Sigmoid colon (tissue), 4 donors: ENCODE data around the gene FGF12.

Source experiments
- EP300 ChIP-seq, 4 donors: sonication (generic); formaldehyde crosslinking; IDR thresholded peaks; one replicate each; pipeline ENCODE4 v1.6.1; 2017; ENCODE audit warnings: antibody characterized with exemption in 4 of 4
- POLR2A ChIP-seq, 2 donors: fragments of 450-650 bp; IDR thresholded peaks; one replicate each; pipeline ENCODE4 v1.6.1; 2016; ENCODE audit warnings: antibody characterized with exemption in 2 of 2, mild to moderate bottlenecking in 2 of 2, moderate library complexity in 2 of 2
- POLR2AphosphoS5 ChIP-seq, 4 donors: sonication (generic); formaldehyde crosslinking; IDR thresholded peaks; one replicate each; pipeline ENCODE4 v1.6.1; 2017; ENCODE audit warnings: antibody characterized with exemption in 4 of 4
- TF ChIP-seq, protein P1 (sequence below), 4 experiments: fragments of 450-650 bp in 3 of 4; fragments of 200-600 bp in 1 of 4; IDR thresholded peaks; one replicate each; pipeline ENCODE4 v1.5.1; 2016 to 2019; ENCODE audit warnings: antibody characterized with exemption in 4 of 4, mild to moderate bottlenecking in 3 of 4, moderate library complexity in 2 of 4

DNA sequence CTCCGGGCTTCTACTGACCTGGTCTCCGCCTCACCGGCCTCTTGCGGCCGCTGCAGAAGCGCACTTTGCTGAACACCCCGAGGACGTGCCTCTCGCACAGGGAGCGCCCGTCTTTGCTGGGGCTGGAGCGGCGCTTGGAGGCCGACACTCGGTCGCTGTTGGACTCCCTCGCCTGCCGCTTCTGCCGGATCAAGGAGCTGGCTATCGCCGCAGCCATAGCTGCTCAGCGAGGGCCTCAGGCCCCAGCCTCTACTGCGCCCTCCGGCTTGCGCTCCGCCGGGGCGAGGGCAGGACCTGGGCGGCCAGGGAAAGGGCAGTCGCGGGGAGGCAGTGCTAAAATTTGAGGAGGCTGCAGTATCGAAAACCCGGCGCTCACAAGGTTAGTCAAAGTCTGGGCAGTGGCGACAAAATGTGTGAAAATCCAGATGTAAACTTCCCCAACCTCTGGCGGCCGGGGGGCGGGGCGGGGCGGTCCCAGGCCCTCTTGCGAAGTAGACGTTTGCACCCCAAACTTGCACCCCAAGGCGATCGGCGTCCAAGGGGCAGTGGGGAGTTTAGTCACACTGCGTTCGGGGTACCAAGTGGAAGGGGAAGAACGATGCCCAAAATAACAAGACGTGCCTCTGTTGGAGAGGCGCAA is 319.2 kb downstream of the FGF12 start:
- TF ChIP-seq, protein P1, sequence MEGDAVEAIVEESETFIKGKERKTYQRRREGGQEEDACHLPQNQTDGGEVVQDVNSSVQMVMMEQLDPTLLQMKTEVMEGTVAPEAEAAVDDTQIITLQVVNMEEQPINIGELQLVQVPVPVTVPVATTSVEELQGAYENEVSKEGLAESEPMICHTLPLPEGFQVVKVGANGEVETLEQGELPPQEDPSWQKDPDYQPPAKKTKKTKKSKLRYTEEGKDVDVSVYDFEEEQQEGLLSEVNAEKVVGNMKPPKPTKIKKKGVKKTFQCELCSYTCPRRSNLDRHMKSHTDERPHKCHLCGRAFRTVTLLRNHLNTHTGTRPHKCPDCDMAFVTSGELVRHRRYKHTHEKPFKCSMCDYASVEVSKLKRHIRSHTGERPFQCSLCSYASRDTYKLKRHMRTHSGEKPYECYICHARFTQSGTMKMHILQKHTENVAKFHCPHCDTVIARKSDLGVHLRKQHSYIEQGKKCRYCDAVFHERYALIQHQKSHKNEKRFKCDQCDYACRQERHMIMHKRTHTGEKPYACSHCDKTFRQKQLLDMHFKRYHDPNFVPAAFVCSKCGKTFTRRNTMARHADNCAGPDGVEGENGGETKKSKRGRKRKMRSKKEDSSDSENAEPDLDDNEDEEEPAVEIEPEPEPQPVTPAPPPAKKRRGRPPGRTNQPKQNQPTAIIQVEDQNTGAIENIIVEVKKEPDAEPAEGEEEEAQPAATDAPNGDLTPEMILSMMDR (IDR thresholded peaks at IDR 0.05): no peak
- TF ChIP-seq EP300 (IDR thresholded peaks at IDR 0.05) (no peak), POLR2A (IDR thresholded peaks at IDR 0.05) (no peak), POLR2AphosphoS5 (IDR thresholded peaks at IDR 0.05) (no peak)
